Stimulated activated CD8-positive, alpha-beta memory T cell treated with anti-CD3 and anti-CD28 coated beads, Interleukin-4, amount 100 ng/mL, for 48 hours (primary cell): ENCODE results near the gene CCNJL.

Experiments
- DNase-seq: peaks from one replicate; pipeline ENCODE4 v3.0.0-alpha.2; 2020

Gene CCNJL

GRCh38 chr5:160289356-160289651 lies 23.1 kb downstream of the CCNJL start:
- no peak for DNase-seq

- DNase-seq, result no peak
Measured at GRCh38 chr5:160287378-160288051, 24.8 kb downstream of the CCNJL start.

DNA sequence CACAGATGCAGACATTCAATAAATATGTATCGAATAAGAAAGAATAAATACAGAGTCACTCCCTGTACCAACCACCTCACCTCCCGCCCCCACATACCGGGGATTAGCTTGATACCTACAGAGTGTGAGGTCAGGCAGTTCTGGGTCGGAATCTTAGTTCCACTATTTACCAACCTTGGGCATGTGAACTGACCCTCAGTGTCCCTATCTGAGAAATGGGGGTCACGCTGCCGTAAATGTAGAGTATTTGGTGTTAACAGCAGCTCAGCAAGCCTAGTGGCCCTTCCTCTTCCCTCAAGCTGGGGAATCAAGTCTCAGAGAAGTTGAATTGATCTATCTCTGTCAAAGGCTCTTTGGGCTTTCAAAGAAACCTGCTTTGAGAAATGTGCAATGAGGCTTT lies 25.4 kb downstream of the CCNJL start:
- DNase-seq, result no peak

GRCh38 chr5:160285316-160285715 lies 27.0 kb downstream of the CCNJL start:
- no peak for DNase-seq

DNA sequence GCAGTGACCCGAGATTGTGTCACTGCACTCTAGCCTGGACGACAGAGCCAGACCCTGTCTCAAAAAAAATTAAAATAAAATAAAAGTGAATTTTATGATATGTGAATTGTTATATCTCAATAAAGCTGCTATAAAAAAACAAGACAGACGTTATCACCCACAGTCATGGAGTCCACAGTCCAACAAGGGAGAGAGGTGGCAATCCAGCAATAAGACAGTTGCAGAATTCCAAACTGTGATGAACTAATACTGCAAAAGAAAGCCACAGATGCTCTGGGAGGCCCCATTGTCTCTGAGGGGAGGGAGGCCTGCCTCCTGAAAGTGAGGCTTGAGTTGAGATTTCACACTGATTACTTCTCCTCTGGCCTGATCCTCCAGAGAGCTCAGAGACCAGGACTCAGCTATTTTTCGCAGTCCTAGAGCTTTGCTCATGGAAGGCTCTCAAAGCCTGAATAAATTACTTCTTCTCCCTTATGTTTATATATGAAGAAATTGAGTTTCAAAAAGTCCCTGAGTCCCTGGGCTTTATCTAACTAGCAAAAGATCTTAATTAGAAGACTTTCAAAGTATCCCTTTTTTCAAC lies 28.0 kb downstream of the CCNJL start:
- DNase-seq, result no peak

GRCh38 chr5:160281275-160281674 lies 31.1 kb downstream of the CCNJL start:
- DNase-seq, result no peak

- DNase-seq, result no peak
Measured at GRCh38 chr5:160280384-160281095, 31.8 kb downstream of the CCNJL start.

DNA sequence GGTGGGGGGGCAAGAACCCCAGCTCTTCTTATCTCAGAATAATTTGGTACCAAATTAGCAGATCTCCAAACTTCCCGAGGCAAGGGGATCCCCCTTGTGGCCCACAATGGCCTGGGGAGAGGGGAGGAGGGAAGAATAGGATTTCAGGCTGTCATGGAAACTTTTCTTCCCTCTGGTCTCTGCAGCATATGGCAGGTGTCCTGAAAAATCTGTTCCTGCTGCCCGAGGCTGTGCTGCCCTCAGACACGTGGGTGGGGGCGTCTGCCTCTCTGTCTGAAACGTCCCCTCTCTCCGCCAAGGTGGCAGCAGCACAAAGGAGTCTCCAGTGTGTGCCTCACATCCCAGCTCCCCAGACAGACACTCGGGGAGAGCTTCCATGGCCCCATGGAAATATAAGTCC lies 34.0 kb downstream of the CCNJL start:
- no peak for DNase-seq

GRCh38 chr5:160274483-160274931 lies 37.9 kb downstream of the CCNJL start:
- no peak for DNase-seq

- no peak for DNase-seq
Measured at GRCh38 chr5:160272889-160273288, 39.5 kb downstream of the CCNJL start.

DNA sequence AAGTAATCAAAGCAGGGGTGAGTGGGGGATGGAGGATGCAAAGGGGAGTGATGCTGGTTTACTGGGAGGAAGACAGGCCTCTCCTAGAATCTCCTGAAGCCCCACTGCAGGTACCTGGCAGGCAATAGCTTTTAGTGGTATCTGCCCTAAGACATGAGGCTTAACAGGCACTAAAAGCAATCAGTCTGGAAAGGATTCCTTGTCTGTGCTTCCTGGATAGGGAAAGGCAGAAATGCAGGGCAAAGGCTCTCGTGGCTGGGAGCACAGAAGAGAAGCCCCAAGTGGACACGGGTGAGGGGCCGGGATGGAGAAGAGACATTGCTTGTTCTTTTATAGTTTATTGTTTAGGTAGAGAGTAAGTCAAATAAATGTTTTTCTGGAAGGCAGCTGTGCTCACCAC lies 40.1 kb downstream of the CCNJL start:
- DNase-seq, result no peak

GRCh38 chr5:160271836-160272235 lies 40.5 kb downstream of the CCNJL start:
- no peak for DNase-seq

DNA sequence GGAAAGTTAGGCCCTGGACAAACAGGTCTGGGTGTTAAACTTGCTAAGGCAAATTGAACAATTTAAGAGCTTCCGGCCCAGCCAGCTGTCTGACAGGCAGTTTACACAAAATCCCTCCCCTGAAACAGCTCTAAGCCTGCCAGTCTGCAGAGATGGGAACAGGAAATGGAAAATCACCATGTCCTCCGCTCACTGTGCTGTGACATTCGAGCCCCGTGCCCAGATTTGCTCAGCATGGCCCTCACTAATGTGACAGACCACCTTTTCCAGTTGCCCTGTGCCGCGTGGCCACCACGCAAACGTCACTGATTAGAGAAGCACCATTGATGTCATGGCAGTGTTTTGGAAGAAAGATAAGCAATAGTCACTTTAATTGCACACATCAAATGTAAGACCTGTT lies 41.0 kb downstream of the CCNJL start:
- DNase-seq, result no peak

GRCh38 chr5:160270704-160271103 lies 41.7 kb downstream of the CCNJL start:
- DNase-seq, result no peak

- DNase-seq, result no peak
Measured at GRCh38 chr5:160269017-160269416, 43.3 kb downstream of the CCNJL start.

GRCh38 chr5:160268121-160268520 lies 44.2 kb downstream of the CCNJL start:
- no peak for DNase-seq

DNA sequence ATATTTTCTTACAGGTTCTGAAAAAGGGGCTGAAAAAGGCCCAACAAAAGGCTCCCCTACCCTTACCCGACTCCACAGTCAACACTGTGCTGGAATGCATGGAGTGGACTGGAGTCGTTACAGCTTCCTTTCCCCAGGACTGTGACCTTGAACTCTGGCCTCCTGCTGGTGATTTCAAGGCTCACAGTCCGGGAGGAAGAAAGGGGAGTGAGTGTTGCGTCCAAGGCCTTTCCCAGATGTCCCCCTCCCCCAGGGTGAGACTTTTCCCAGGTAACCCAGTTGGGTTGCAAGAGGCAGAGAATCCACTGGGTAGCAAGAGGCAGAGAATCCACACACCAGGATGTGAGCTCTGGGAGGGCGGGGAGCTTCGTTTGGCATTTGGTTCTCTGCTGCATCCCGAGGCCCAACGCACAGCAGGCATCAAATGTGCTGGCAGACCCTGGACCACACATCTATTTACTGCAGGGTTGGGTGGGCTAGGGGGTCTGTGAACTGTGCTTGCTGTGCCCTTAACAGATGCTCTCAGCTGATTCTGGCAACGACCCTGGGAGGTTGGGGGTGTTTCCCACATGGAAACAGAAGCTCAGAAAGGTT lies 45.5 kb downstream of the CCNJL start:
- DNase-seq, result no peak

DNA sequence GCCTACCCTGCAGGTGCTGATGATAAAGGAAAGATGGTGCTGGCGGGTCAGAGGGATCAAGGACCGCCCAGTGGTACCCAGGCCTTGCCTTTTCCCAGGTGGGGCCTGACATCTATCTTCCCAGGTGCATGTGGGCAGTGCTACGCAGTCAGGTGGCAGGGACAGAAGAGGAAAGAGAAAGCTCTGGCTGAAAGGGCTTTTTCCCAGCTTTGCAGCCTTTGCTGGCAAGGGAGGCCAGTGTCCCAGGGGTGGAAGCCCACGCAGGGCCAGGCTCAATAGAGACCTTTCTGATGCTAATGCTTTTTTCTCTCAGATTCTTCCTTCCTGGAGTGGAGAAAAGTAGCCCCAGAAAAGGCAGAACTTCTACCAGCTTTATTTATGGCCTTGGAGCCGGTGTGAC lies 46.3 kb downstream of the CCNJL start:
- no peak for DNase-seq

- no peak for DNase-seq
Measured at GRCh38 chr5:160263326-160263855, 49.0 kb downstream of the CCNJL start.

DNA sequence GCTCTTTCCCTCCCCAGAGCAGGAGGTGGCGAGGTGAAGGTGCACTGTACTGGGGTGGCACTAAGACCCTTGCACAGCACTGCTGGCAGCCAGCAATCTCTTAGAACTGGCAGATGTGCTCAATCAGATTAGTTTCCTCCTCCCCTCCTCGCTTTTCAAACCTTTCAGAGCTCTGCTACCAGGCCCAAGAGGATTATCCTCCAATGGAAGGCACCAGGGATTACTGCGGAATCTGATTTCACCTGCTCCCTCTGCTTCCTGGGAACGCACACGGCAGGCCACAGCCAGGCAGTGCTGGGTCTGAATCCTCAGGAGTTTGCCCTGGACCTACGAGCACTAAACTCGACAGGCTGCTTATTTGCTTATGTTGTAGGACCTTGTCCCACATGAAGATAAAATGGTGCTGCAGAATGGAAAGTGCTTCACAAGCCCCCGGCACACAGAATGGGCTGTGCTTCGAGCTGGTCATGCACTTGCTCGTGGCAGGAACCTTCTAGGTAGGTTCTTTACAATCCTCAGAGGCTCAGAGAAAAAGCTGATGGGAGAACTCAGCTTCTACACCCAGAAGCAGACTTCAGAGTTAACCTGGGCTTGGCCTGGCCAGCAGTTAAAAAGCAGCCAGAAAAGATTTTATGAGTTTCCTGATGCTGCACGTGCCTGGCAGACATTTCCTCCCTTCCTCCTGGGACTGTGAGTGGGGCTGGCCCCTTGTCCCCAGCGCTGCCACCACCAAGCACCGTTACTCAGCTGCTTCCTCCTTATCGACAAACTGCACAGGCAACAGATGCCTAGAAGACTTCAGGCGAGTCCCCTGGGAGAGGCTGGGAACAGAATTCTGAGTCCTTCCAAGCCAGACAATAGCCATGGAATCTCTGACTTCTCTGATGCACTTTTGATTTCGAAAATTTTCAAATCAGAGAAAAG lies 50.0 kb downstream of the CCNJL start:
- no peak for DNase-seq

- DNase-seq, result no peak
Measured at GRCh38 chr5:160260881-160261815, 51.2 kb downstream of the CCNJL start.
